ENCODE results near the gene FAXDC2. TPM values are rescaled to one million over a fixed set of nuclear protein-coding genes. Genes with fewer than 3 reads are reported as not detected.

The FAXDC2 gene, protein sequence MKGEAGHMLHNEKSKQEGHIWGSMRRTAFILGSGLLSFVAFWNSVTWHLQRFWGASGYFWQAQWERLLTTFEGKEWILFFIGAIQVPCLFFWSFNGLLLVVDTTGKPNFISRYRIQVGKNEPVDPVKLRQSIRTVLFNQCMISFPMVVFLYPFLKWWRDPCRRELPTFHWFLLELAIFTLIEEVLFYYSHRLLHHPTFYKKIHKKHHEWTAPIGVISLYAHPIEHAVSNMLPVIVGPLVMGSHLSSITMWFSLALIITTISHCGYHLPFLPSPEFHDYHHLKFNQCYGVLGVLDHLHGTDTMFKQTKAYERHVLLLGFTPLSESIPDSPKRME
- total RNA-seq: 2.3 and 2.9 TPM in 2 replicates

DNA sequence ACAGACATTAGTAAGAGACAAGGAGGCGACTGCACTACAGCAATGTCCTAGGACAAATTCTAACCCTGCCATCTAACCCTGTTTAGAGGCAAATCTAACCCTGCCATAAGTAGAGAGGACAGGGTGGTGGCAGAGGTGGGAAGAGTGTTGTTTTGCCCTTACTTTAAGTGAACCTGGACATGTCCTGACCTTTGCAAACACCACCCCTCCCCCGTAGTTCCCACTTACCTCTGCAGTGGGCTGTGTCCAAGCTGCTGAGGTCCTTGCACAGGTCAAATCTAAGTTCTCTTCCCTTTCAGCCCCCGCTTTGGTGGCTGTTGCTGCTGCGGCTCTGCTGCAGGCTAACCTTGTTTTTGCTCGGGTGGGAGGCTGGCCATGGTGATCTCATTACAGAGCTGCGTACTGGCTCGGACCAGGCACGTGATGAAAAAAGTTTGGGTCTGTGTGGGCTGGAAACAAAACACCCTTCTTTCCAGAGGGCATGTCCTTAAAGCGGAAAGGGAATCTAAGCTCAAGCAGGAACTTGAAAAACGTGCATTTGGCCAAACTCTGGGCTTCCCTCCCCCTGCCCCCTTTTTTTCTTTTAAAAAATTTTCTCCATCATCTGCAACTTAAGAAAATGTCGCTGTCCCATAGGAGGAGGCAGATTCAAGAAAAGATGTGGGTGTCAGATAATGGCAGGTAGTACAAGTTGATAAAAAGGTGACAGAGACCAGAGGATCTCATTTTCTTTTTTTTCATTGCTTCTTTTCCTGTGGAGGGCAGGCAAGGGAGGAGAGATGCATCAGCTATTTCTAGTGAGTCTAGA lies at the start of gene FAXDC2:
TSS of gene FAXDC2 (minus strand) at position 349 of the 808 bp plus-strand sequence. CDS start 12,425 bp downstream, outside the sequence.

DNA sequence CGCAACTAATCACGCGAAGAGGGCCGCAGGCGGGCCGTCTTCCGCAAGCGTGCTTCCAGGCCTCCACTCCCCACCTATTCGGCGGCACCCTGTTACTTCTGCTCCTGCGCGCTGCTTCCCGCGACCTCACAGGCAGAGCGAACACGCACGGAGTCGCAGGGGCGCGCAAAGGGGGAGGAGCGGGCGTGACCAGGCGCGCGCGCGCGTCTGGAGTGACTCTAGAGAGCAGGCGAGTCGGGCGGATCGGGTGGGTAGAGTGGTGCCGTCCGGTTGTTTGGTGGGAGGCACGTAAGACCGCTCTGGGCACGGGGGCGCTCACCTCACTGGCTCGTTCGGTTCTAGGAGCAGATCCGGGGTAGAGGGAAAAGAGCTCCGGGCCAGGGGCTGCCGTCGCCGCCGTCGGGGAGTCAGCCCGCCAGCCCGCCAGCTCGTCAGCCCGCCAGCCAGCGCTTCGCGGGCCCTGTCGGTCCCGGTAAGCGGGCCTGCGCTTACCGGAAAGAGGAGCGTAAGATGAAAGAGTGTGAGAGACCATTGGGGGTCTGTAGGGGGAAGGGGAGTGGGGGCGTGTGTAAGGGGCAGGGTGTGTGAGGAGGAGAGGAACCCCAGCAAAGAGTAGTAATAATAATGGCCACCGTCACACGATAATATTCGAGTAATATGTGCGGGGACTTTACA lies 8.0 kb upstream of the FAXDC2 start, which contains the start of gene CNOT8:
TSS of gene CNOT8 (plus strand) at position 331 of the 675 bp plus-strand sequence. CDS start 4,652 bp downstream, outside the sequence.

Other genes starting within 250 kb of the FAXDC2 start
- gene LARP1, start 95.2 kb downstream of the FAXDC2 start, total RNA-seq: 87.3 and 95.0 TPM in 2 replicates
- gene CNOT8, start 8.0 kb upstream of the FAXDC2 start, total RNA-seq: 48.3 and 66.4 TPM in 2 replicates
- gene GEMIN5, start 87.6 kb upstream of the FAXDC2 start, total RNA-seq: 20.5 and 22.1 TPM in 2 replicates
- 40.6 and 57.7 TPM in 2 replicates for gene MRPL22, start 90.5 kb upstream of the FAXDC2 start, total RNA-seq
- under 0.01 and 0.13 TPM in 2 replicates for gene KIF4B, start 163.2 kb upstream of the FAXDC2 start, total RNA-seq